Measurements from ENCODE around the gene ACP6.
A peak's percentile ranks its signal among the peaks of the same experiment; 100 is the strongest.
"Not testable (repeated sequence)": the region's sequence is repeated elsewhere in the genome, so short reads cannot be mapped to it uniquely, and the experiment has no call there.

The ACP6 gene

DNA sequence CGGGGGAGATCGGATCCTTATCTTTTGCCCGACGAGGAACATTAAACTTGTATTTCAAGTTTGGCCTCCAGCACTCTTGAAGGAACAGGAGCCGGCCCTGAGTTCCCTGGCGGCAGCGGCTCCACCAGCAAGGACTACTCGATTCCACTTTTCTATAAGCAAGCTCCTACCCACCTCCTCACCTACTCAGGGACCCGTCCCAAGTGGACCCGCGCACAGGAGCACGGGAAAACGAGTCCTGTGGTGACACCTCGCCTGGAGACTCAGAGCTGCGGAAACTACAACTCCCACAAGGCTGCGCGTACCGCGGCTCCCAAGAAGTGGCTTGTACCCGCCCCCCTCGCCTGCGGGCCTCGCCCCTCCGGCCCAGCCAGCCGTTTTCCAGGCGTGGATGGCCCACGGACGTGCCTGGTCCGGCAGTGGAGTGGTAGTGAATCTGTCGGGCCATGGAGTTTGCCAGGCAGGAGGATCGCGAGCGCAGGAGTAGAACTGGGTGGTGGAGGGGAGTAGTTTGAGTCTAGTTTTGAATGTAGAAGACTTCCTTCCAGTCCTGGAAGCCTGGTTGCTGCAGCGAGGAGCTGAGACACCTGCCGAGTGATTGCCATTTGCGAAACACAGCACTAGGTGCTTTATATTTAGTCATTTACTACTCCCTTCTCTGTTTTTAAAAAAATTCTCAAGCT lies at the start of gene ACP6:
ACP6 (minus strand) TSS at position 206 of the 683 bp plus-strand sequence. CDS start 476 bp downstream, outside the sequence.
- DNase-seq: peak; percentile 90

DNA sequence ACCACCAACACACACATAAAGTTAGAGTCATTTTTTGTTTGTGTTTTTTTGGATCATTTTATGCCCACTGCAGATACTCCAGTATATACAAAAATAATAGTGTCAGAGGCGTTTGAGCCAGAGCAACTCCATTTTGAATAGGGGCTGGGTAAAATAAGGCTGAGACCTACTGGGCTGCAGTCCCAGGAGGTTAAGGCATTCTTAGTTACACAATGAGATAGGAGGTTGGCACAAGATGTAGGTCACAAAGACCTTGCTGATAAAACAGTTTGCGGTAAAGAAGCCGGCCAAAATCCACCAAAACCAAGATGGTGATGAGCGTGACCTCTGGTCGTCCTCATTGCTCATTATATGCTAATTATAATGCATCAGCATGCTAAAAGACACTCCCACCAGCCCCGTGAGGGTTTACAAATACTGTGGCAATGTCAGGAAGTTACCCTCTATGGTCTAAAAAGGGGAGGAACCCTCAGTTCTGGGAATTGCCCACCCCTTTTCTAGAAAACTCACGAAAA lies 49.4 kb upstream of the ACP6 start:
- DNase-seq: no peak

DNA sequence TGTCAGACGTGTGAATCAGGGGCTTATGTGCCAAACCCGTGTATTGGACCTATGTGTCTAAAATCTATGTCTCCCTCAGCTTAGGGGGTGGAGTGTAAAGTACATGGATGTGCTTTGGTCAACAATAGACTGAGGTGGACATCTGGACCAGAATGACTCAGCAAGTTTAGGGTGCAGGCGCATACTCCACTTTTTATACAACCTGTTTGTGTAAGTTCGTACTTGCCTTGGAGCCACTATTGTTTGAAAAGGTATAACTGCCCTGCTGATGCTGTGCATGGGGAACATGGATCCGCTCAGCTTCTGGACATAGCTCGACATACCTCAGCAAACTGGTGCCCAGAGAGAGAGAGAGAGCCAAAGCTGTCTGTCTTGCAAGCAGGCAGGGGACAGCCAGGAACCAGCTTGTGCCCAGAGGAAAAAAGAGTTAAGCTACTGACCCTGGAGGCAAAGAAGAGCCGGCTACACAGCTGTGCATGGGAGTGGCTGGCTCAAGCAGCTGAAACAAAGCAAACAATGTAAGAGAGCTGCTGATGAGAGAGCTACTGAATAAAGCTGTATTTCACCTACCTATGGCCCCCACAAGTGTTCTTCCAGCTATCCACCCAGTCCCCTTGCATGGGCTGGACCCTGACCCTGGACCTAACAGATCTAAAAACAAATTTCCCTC lies 48.8 kb upstream of the ACP6 start:
- no peak for DNase-seq

DNA sequence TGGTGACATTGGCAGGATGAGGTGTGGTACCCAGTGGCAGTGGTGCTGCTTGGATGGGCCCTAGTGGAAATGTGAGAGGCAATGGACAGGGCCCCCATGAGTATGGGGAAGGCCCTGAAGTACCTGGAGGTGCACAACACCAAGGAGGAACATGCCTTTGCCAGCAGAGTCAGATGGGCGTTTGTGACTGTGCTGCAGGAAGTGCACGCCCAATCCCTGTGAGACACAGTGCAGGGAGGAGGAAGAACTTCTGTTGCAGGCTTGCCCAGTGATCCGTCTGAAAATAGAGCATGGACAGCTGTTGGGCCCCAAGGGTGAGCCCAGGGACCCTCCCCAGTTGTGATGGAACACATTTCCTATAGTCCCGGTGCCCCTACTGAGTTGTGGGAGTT lies 47.4 kb upstream of the ACP6 start:
- DNase-seq: no peak

GRCh38 chr1:147717051-147717705 lies 46.9 kb upstream of the ACP6 start:
- DNase-seq: no peak

GRCh38 chr1:147712605-147713004 lies 42.3 kb upstream of the ACP6 start:
- no peak for DNase-seq

DNA sequence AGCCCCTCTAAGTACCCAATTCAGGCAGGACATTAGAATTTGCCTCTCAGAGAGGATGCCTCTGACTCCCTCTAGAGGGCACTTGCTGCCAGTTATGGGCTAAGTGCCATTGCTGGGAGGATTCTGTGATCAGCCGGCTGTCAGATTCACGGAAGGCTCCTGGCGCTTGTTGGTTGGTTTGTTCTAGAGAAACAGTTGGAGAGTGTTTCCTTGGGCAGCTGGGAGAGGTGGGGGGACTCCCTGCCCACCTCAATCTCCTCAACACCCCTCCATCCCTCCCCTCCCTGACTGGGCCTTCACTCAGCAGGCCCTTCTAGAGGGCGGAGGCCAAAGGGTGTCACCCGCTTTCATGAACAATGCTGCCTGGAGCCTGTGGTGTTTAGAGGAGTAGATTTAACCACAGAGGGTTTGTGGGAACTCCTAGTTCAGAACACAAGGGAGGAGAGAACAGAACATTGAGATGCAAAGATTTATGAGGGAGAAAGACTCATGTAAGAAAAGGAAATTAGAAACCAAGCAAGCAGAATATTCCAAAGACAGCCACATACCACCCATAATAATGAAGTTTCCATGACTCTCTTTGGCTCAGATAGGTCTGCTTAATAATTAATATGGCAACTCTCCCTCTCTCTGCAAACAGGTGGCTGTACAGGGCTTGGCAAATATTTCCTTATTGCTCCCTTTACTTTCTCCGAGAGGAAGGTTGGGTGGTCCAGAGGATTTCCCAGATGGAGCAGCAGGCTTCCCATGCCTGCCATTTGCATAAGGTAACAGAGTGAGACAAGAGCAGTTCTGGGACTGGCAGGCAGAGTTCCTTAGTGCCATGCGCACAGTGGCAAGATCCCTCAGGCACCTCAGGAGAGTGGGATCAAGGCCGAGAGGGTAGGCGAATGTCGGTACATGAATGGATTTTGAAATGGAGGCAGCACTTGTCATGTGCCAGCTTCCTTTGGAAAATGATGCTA lies 30.0 kb upstream of the ACP6 start:
- DNase-seq: peak; percentile 62

- DNase-seq: no peak
These were observed 29.3 kb upstream of the ACP6 start for GRCh38 chr1:147699686-147700041.

DNA sequence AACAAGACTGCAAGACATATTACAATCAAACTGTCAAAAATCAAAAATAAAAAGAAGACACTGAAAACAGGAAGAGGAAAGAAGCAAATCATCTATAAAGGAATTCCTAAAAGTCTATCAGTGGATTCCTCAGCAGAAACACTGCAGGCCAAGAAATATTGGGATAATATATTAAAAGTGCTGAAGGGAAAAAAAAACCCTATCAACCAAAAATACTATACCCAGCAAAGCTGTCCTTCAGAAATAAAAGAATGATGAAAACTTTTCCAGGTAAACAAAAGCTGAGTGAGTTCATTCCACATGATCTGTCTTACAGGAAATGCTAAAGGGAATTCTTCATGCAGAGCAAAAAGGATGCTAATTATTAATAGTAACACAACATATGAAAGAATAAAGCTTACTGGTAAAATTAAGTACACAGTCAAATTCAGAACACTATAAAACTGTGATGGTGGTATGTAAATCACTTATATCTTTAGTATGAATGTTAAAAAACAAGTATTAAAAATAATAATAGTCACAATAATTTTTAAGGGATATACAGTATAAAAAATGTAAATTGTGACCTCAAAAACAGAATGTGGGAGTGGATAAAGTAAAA lies 12.9 kb upstream of the ACP6 start:
- no peak for DNase-seq

DNA sequence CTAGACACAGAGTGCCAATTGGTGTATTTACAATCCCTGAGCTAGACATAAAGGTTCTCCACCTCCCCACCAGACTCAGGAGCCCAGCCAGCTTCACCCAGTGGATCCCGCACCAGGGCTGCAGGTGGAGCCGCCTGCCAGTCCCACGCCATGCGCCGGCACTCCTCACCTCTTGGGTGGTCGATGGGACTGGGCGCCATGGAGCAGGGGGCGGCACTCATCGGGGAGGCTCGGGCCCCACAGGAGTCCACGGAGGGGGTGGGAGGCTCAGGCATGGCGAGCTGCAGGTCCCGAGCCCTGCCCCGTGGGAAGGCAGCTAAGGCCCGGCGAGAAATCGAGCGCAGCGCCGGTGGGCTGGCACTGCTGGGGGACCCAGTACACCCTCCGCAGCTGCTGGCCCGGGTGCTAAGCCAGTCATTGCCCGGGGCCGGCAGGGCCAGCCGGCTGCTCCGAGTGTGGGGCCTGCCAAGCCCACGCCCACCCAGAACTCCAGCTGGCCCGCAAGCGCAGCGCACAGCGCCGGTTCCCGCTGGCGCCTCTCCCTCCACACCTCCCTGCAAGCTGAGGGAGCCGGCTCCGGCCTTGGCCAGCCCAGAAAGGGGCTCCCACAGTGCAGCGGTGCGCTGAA lies 10.4 kb upstream of the ACP6 start:
- DNase-seq: not testable (repeated sequence)

GRCh38 chr1:147677681-147678080 lies 7.4 kb upstream of the ACP6 start:
- DNase-seq: not testable (repeated sequence)

GRCh38 chr1:147676311-147677085 lies 6.2 kb upstream of the ACP6 start:
- DNase-seq: no peak

DNA sequence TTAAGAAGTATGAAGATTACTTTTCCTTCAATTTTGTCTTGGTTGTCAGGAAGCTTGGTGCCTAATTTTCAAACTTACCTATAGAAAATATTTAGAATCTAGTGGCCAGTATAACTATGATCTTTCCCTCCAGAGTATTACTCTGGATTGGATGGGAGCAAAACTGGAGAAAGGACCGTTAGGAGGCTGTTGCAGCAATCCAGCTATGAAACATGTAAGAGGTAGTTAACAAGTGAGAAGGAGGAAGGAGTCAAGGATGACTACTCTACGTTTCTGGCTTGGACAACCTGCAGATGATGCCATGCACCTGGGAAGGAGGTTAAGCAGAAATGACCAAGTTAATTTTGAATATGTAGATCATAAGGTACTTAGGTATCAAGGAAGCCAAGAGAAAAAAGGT lies 3.5 kb upstream of the ACP6 start:
- DNase-seq: no peak

GRCh38 chr1:147673406-147673805 lies 3.1 kb upstream of the ACP6 start:
- no peak for DNase-seq

- peak; percentile 47 for DNase-seq
These were observed 630 bp downstream of the ACP6 start for GRCh38 chr1:147669469-147670318.

DNA sequence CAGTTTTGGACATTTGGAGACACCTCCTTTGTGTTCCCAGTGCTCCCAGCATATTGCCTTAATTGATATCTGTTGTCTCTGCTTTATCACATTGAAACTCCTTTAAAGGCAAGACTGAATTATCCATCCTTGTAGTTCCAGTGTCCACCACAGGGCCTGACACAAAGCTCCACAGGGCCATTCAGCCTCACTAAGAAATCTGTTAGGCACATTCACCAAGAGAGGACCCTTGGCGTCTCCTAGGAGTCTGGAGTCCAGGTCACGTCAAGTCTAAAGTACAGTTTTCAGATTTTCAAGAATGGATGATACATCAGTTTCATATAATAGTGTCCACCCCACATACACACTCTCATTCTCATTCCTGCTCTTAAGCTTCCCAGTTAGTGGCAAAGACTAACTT lies 4.8 kb downstream of the ACP6 start:
- no peak for DNase-seq

- DNase-seq: no peak
These were observed 6.1 kb downstream of the ACP6 start for GRCh38 chr1:147664206-147664605.

GRCh38 chr1:147654511-147654910 lies 15.8 kb downstream of the ACP6 start:
- DNase-seq: no peak

DNA sequence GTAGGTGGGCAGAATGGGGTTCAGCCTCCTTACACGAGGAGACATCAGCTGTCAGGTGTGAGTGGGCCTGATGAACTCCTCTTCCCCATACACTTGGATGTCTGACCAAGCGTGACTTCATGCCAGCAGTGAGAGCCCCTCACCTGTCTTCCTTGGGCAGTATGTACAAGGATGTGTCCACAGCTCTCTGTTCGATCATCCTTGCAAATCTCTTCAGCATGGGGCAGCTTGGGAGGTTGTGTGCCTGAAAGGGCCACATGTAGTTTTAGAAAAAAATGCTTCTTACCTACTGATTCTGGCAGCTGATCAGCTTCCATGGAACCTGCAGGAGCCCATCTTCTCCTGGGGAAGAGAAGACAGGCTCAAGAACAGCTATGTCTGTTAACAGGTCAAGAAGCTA lies 18.0 kb downstream of the ACP6 start:
- no peak for DNase-seq

- no peak for DNase-seq
These were observed 18.9 kb downstream of the ACP6 start for GRCh38 chr1:147651466-147651865.
